Activated gamma-delta T cell treated with anti-CD3 and anti-CD28 coated beads, Interleukin-2, amount 50 U/mL, for 16 hours (primary cell): ENCODE measurements around the gene ADO.
A peak's percentile ranks its signal among the peaks of the same experiment; 100 is the strongest.

Source experiments
- DNase-seq: peaks from one replicate; pipeline ENCODE4 v3.0.0-alpha.2; 2020; ENCODE audit warnings: low read depth

The ADO gene

GRCh38 chr10:62818426-62819011 lies 14.0 kb downstream of the ADO start:
- no peak for DNase-seq

- no peak for DNase-seq
Measured at GRCh38 chr10:62819141-62819920, 14.8 kb downstream of the ADO start.

DNA sequence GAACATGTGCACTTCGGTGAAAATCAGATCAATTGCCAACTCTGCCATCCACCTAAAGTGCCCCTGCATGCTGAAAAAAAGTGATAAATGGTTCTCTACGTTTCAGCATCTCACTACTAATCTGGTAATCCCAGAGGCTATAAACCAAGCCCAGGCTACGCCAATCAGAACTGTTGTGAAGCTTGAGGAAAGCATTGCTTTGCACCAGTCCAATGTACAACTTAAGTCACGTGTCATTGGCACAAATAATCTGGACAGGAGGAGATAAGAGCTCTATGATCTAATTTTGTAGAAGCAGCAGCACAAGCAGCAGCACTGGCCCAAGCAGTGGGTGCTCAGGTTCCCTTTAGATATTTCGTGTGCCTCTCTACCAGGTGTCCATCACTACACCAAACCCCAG lies 16.1 kb downstream of the ADO start:
- no peak for DNase-seq

GRCh38 chr10:62826273-62826672 lies 21.8 kb downstream of the ADO start:
- DNase-seq = no peak

GRCh38 chr10:62829622-62830021 lies 25.1 kb downstream of the ADO start:
- no peak for DNase-seq

GRCh38 chr10:62830679-62831078 lies 26.2 kb downstream of the ADO start:
- DNase-seq = no peak

GRCh38 chr10:62831346-62831745 lies 26.8 kb downstream of the ADO start:
- DNase-seq = no peak

GRCh38 chr10:62839590-62839989 lies 35.1 kb downstream of the ADO start:
- DNase-seq = no peak

DNA sequence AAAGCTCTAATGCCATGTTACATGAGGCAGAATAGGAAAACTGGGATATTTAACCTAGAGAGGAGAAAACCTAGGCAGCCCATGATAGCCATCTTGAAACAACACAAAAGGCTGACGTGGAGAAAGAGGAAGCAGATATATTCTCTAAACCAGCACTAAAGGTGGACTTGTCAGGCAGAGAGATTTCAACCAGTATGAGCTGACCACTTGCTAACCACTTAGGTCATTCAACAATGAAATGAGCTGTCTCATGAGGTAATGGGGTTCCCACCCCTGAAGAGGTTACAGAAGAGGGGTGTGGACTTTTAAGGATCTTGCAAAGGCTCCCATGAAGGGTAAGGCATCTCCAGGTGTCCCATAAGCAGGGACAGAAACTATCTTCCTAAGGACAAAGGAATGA lies 38.5 kb downstream of the ADO start:
- DNase-seq = no peak

- no peak for DNase-seq
Measured at GRCh38 chr10:62843600-62843999, 39.1 kb downstream of the ADO start.

DNA sequence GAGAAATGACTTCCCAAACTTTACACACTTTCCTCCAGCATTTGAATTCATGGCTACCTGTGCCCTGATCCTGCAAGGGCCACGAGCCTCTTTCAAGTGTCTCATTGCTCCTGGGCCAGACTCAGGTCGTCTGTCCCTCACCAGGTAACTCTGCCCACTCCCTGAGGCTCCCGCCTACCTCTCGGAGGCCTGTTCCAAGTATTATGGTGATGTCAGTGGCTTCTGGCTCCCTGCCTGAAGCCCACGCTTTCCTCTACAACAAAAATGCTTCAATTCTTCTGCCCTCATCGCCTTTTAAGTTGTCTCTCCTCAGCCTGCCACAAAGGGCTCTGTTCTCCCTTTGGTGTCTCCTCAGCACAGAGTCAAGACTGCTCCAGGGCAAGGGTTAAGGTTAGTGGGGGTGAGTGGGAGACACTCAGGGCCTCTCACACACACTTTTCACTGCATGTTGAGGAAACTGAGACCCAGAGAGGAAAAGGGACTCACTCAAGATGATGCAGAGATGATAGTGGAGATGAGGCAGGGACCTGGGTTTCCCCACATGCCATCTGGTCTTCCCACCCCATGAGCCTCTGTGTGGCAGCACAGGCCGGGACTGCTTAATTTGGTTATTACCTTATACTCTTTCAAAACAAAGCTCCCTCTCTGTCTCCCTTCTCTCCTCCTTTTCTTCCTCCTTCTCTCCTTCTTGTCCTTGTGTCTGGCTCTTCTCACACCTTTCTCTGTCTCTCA lies 39.9 kb downstream of the ADO start:
- no peak for DNase-seq

GRCh38 chr10:62847433-62847832 lies 42.9 kb downstream of the ADO start:
- DNase-seq = no peak

GRCh38 chr10:62850646-62851045 lies 46.1 kb downstream of the ADO start:
- DNase-seq = no peak

GRCh38 chr10:62851442-62851841 lies 46.9 kb downstream of the ADO start:
- no peak for DNase-seq

GRCh38 chr10:62852961-62853702 lies 48.6 kb downstream of the ADO start:
- peak; percentile 20 for DNase-seq

GRCh38 chr10:62853710-62854109 lies 49.2 kb downstream of the ADO start:
- no peak for DNase-seq

DNA sequence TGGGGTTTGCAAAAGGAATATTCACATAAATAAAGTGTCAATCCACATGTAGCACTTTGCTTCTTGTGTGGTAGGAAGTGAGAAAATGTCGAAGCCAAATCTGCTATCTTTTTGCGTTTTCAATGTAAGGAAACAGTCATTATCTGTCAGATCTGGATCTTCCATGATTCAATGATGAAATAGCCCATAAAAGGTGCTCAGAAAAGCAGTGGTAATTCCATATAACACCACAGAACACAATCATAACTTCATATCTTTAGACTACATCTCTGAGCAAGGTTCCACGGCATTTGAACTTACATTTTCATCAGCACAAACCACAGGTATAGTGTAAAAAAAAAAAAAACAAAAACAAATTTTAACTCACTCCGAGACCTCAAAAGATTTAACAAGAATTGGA lies 51.5 kb downstream of the ADO start:
- DNase-seq = no peak
